Measurements from ENCODE around the gene UCKL1.

UCKL1 gene

DNA sequence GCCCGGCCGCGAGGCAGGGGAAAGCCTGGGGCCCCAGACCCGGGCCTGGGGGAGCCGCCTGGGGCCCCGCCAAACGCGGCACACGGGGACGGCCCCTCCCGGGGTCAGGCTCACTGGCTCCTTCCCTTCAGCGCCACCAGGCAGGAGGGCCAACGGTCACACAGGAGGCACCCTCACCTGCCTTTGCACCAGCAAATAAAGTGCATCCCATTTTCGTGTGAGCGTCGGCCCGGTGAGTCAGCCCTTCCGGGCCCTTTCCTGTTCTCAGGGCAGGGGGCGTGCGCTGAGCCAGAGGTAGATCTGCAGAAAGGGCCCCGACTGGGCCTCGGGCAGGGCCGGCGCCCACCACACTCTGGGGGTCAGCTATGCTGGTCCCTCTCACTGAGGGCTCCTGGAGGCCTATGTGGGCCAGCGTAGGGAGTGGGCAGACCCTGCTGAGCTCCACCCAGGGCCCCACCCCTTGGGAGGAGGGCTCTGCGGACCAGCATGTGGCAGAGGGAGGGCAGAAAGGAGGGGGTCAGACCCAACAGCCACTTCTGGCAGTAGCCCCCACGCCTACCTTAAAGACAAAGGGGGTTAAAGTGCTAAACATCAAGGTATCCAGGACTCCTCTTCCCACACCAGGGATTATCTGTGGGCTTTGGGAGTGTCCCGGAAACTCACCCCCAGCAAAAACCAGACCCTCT, 931 bp upstream of the UCKL1 start:
- Histone ChIP-seq H3K9ac (ENCODE audit: low read depth, low read length) (peak overlapping the region; percentile 77), H3K27me3 (ENCODE audit: insufficient read depth, low read length) (no peaks in the 10 kb centered on the region), H3K27ac (ENCODE audit: low read depth, low read length) (peak overlapping the region; percentile 72), H3K9me3 (ENCODE audit: insufficient read depth, low read depth, low read length) (no peaks in the 10 kb centered on the region), H3K4me1 (ENCODE audit: insufficient read depth, low read length) (peaks cover 19% of the 10 kb centered on the region; the same call in 1 of the 2 replicates), H3K36me3 (ENCODE audit: insufficient read depth, low read length) (peaks cover 21% of the 10 kb centered on the region), H3K4me3 (ENCODE audit: low read length) (peak overlapping the region; percentile 69)
- WGBS: 3% methylated on average over 28 of the region's 28 CpGs

DNA sequence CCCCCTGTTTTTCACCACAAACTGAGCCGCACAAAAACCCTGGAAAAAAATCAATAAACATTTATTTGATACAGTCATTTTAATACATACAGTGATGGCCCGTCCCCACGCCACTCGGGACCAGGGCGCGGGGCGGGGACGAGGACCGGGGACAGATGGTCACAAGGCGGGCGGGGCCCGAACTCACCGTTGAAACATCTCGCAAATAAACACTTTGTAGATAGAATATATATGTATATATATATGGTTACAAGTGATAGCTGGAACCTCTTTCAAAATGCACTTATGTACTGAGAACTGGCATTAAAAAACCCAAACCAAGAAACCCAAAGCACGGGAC, 418 bp upstream of the UCKL1 start:
- no peaks in the 10 kb centered on the region for H3K9me3 ChIP-seq (ENCODE audit: insufficient read depth, low read depth, low read length)
- peak overlapping the region; percentile 72 for H3K27ac ChIP-seq (ENCODE audit: low read depth, low read length)
- 0% methylated on average over 11 of the region's 15 CpGs for WGBS
- H3K4me3 ChIP-seq (ENCODE audit: low read length): peak overlapping the region; percentile 69
- peak overlapping the region; percentile 77 for H3K9ac ChIP-seq (ENCODE audit: low read depth, low read length)
- H3K4me1 ChIP-seq (ENCODE audit: insufficient read depth, low read length): peaks cover 19% of the 10 kb centered on the region; the same call in 1 of the 2 replicates
- H3K27me3 ChIP-seq (ENCODE audit: insufficient read depth, low read length): no peaks in the 10 kb centered on the region
- peaks cover 16% of the 10 kb centered on the region for H3K36me3 ChIP-seq (ENCODE audit: insufficient read depth, low read length)

DNA sequence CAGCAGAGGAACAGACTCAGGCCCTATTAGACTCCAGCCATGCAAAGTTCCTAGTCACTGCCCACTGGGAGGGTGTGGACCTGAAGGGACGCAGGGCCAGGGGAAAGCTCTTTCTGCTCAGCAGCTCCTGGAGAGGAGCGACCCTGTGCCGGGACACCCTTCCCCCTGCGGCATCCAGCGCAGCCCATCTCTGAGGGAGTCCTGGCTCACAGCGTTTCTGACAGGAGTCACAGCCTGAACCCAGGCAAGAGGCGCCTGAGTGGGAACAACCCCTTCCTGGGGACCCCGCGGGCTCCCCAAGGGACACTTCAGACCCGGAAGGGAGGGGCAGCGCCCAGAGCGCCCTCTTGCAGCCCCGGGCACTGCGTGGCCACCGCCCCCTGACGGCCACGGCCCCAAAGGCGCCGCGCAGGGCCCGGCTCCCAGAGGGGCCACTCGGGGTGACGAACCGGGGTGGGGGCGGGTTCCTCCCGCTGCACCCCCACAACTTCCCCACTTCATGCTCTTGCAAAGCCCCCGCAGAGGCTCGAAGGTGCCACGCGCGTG, 862 bp downstream of the UCKL1 start:
- whole genome bisulfite sequencing: 5% methylated on average over 31 of the region's 31 CpGs
- H3K4me3 ChIP-seq (ENCODE audit: low read length): peak overlapping the region; percentile 92
- peak overlapping the region; percentile 96 for H3K9ac ChIP-seq (ENCODE audit: low read depth, low read length)
- no peaks in the 10 kb centered on the region for H3K27me3 ChIP-seq (ENCODE audit: insufficient read depth, low read length)
- H3K9me3 ChIP-seq (ENCODE audit: insufficient read depth, low read depth, low read length): no peaks in the 10 kb centered on the region
- peak overlapping the region; percentile 74 for H3K27ac ChIP-seq (ENCODE audit: low read depth, low read length)
- peaks cover 19% of the 10 kb centered on the region; the same call in 1 of the 2 replicates for H3K4me1 ChIP-seq (ENCODE audit: insufficient read depth, low read length)
- peaks cover 9% of the 10 kb centered on the region; the same call in 1 of the 2 replicates for H3K36me3 ChIP-seq (ENCODE audit: insufficient read depth, low read length)

DNA sequence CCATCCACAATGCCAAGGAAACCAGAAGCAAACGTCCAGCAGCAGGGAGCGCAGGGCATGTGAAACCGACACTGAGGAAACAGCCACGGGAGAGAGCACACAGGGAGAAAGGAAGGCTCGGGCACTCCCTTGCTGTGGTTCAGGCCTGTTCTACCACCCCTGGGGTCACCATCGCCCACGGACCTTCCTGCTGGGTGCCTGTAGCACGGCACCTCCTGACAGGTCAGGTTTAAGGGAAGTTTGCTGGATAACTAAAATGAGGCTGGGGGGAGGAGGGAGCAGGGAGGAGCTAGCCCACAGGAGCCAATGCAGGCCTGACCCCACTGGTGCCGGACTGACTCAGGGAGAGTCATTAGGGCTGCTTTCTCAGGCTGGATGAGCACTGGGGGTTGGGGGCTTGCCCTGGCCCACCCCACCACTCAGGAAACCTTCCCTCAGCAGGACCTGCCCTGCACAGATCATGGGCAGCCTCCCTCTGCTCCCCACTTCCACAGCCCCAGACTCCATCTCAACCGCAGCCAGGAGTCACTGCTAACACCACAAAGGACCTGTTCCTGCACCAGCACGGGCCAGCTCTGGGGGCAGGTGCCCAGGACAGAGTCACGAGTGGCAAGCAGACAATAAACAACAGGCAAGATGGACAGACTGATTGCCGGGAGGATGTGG, 2.3 kb downstream of the UCKL1 start:
- no peak overlapping the region for H3K4me3 ChIP-seq (ENCODE audit: low read length)
- H3K27me3 ChIP-seq (ENCODE audit: insufficient read depth, low read length): no peaks in the 10 kb centered on the region
- 0 out of 2 replicates have a peak overlapping the region, but pooled peaks have one; percentile 37 for H3K9ac ChIP-seq (ENCODE audit: low read depth, low read length)
- H3K4me1 ChIP-seq (ENCODE audit: insufficient read depth, low read length): peaks cover 19% of the 10 kb centered on the region; the same call in 1 of the 2 replicates
- no peaks in the 10 kb centered on the region for H3K9me3 ChIP-seq (ENCODE audit: insufficient read depth, low read depth, low read length)
- 91% methylated on average over 13 of the region's 13 CpGs for WGBS
- H3K36me3 ChIP-seq (ENCODE audit: insufficient read depth, low read length): no peaks in the 10 kb centered on the region
- H3K27ac ChIP-seq (ENCODE audit: low read depth, low read length): no peak overlapping the region

DNA sequence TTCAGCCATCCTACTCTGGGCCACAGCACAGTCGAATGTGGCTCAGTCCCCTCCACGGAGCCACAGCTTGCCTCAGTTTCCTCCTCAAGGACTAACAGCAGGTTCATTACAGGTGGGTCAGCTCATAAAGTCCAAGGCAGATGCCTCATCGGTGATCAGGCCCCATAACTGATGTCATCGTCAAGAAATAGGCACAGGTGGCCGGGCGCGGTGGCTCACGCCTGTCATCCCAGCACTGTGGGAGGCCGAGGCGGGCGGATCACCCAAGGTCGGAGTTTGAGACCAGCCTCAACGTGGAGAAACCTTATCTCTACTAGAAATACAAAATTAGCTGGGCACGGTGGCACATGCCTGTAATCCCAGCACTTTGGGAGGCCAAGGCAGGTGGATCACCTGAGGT, 3.4 kb downstream of the UCKL1 start:
- Histone ChIP-seq H3K27ac (ENCODE audit: low read depth, low read length) (no peak overlapping the region), H3K9ac (ENCODE audit: low read depth, low read length) (no peak overlapping the region), H3K9me3 (ENCODE audit: insufficient read depth, low read depth, low read length) (no peaks in the 10 kb centered on the region), H3K4me1 (ENCODE audit: insufficient read depth, low read length) (peaks cover 9% of the 10 kb centered on the region; the same call in 1 of the 2 replicates), H3K4me3 (ENCODE audit: low read length) (no peak overlapping the region), H3K27me3 (ENCODE audit: insufficient read depth, low read length) (no peaks in the 10 kb centered on the region), H3K36me3 (ENCODE audit: insufficient read depth, low read length) (no peaks in the 10 kb centered on the region)
- WGBS: 93% methylated on average over 14 of the region's 14 CpGs

DNA sequence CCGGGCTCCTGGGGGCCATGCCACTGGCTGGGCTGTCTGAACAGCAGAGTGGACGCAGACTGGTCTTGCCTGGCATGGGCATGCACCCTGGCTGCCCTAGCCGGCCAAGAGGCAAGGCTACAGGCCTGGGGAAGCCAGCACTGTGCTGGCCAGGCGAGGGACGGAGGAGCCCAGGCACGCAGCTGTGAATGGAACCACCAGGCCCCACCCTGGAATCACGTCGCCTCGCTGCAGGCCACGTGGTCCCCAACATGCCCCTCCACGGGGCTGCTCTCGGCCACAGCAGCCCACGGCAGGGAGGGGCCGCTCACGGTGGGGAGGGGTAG, 4.0 kb downstream of the UCKL1 start:
- peaks cover 5% of the 10 kb centered on the region; the same call in 1 of the 2 replicates for H3K4me1 ChIP-seq (ENCODE audit: insufficient read depth, low read length)
- no peaks in the 10 kb centered on the region for H3K36me3 ChIP-seq (ENCODE audit: insufficient read depth, low read length)
- no peak overlapping the region for H3K9ac ChIP-seq (ENCODE audit: low read depth, low read length)
- H3K9me3 ChIP-seq (ENCODE audit: insufficient read depth, low read depth, low read length): no peaks in the 10 kb centered on the region
- 94% methylated on average over 15 of the region's 15 CpGs for WGBS
- no peaks in the 10 kb centered on the region for H3K27me3 ChIP-seq (ENCODE audit: insufficient read depth, low read length)
- H3K27ac ChIP-seq (ENCODE audit: low read depth, low read length): no peak overlapping the region
- H3K4me3 ChIP-seq (ENCODE audit: low read length): no peak overlapping the region

DNA sequence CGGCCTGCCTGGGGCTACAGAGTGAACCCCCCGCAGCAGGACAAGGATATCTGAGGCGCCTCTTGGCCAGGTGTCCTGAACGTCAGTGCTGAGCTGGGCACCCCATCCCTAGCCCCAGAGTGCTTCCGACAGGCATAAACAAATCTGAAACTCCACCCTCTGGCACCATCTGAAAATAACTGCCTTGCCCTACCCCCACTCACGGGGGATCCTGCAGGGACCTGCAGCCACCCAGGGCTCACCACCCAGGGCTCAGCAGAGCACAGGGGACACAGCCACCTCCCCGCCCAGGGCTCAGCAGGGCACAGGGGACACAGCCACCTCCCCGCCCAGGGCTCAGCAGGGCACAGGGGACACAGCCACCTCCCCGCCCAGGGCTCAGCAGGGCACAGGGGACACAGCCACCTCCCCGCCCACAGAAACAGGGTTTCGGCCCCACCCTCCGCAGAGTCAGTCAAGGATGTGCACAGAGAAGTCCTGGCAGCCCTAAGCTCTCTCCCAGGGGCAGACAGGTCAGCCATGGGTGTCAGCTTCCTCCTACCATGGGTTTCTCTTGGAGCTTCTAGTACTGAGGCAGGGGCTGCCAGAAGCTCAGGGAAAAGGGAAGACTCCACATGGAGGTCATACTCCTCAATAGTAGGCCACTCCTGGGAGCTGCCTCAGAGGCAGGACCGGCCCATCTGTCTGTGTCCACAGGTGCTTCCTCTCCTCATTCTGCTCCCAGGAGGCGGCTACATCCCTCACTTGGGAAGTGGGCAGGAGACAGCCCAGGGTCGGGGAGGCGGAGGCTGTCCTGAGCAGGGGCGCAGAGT, 4.6 kb downstream of the UCKL1 start:
- no peaks in the 10 kb centered on the region for H3K9me3 ChIP-seq (ENCODE audit: insufficient read depth, low read depth, low read length)
- H3K4me3 ChIP-seq (ENCODE audit: low read length): no peak overlapping the region
- 90% methylated on average over 17 of the region's 17 CpGs for WGBS
- no peaks in the 10 kb centered on the region for H3K36me3 ChIP-seq (ENCODE audit: insufficient read depth, low read length)
- no peaks in the 10 kb centered on the region for H3K27me3 ChIP-seq (ENCODE audit: insufficient read depth, low read length)
- no peak overlapping the region for H3K9ac ChIP-seq (ENCODE audit: low read depth, low read length)
- H3K27ac ChIP-seq (ENCODE audit: low read depth, low read length): no peak overlapping the region
- peaks cover 5% of the 10 kb centered on the region; the same call in 1 of the 2 replicates for H3K4me1 ChIP-seq (ENCODE audit: insufficient read depth, low read length)

DNA sequence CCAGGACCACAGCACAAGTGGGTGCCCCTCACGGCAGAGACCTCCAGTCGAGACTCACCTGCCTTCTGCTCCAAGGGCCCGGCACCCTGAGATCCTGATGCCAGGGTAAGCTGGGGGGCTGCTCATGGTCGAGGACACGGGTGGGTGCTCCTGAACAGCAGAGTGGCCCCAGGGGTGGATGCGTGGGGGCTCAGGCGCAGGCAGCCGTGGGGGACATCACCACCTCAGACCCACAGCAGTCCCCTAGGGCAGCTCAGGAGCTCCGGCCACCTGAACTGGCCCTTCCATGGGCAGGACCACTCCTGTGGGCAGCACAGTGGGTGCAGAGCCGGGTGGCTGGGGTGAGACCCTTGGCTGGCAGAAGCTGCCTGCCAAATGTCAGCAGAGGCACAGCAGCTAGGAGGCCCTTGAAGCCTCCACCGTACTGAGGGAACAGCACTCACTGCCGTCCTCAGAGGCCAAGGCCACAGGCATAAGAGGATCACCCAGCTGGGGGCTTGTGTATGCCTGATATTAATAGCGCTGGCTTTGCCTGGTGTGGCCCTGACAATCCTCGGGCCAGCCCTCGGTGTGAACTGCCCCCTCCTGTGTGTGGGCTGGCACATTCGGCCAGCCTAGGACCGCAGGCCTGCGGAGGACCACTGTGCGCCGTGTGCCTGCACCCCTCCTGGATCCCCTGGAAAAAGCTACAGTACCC, 5.4 kb downstream of the UCKL1 start:
- H3K36me3 ChIP-seq (ENCODE audit: insufficient read depth, low read length): peaks cover under 1% of the 10 kb centered on the region; the same call in 1 of the 2 replicates
- no peak overlapping the region for H3K4me3 ChIP-seq (ENCODE audit: low read length)
- H3K4me1 ChIP-seq (ENCODE audit: insufficient read depth, low read length): peaks cover 5% of the 10 kb centered on the region; the same call in 1 of the 2 replicates
- H3K27me3 ChIP-seq (ENCODE audit: insufficient read depth, low read length): no peaks in the 10 kb centered on the region
- no peaks in the 10 kb centered on the region for H3K9me3 ChIP-seq (ENCODE audit: insufficient read depth, low read depth, low read length)
- WGBS: 93% methylated on average over 20 of the region's 20 CpGs
- H3K27ac ChIP-seq (ENCODE audit: low read depth, low read length): no peak overlapping the region
- no peak overlapping the region for H3K9ac ChIP-seq (ENCODE audit: low read depth, low read length)

DNA sequence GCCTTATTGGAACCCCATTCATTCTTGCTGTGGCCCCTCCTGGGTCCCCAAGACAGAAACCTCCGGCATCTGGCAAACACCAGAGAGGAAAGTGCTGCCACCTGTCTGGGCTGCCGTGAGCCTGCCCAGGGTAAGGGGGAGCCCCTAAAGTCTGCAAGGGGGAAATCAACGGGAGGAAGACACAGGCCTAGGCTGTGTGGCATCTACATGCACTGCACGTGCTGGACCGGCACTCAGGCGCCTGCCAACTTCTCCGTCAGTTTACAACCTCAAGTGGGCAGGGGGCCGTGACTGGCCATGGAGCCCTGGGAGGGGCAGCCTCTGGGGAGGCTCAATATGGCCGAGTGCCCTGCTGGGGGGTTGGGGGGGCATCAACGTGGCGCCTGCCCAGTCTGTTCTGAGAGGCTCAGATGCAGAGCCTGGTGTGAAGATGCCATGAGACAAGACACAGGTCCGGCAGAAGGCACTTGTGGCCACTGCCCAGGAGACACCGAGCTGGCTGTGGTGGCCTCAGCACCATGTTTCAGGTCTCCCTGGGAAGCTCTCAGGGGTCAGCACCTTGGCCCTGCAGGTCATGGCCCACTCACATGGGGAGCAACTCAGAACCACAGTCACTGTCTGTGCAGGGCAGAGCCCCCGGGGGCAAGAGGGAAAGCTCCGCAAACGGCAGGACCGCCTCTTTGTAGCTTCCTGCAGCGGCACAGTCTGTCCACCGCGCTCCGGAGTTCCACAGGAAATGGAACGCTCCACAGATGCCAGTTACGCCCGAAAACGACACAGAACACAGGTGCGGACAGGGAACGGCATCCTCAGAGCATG, 8.4 kb downstream of the UCKL1 start:
- Histone ChIP-seq H3K27me3 (ENCODE audit: insufficient read depth, low read length) (no peaks in the 10 kb centered on the region), H3K9ac (ENCODE audit: low read depth, low read length) (no peak overlapping the region), H3K9me3 (ENCODE audit: insufficient read depth, low read depth, low read length) (no peaks in the 10 kb centered on the region), H3K27ac (ENCODE audit: low read depth, low read length) (no peak overlapping the region), H3K4me1 (ENCODE audit: insufficient read depth, low read length) (peaks cover 6% of the 10 kb centered on the region; the same call in 1 of the 2 replicates), H3K4me3 (ENCODE audit: low read length) (no peak overlapping the region), H3K36me3 (ENCODE audit: insufficient read depth, low read length) (peaks cover 29% of the 10 kb centered on the region)
- 93% methylated on average over 27 of the region's 27 CpGs for WGBS
